ENCODE measurements around the gene NPM3.

The NPM3 gene, protein sequence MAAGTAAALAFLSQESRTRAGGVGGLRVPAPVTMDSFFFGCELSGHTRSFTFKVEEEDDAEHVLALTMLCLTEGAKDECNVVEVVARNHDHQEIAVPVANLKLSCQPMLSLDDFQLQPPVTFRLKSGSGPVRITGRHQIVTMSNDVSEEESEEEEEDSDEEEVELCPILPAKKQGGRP

DNA sequence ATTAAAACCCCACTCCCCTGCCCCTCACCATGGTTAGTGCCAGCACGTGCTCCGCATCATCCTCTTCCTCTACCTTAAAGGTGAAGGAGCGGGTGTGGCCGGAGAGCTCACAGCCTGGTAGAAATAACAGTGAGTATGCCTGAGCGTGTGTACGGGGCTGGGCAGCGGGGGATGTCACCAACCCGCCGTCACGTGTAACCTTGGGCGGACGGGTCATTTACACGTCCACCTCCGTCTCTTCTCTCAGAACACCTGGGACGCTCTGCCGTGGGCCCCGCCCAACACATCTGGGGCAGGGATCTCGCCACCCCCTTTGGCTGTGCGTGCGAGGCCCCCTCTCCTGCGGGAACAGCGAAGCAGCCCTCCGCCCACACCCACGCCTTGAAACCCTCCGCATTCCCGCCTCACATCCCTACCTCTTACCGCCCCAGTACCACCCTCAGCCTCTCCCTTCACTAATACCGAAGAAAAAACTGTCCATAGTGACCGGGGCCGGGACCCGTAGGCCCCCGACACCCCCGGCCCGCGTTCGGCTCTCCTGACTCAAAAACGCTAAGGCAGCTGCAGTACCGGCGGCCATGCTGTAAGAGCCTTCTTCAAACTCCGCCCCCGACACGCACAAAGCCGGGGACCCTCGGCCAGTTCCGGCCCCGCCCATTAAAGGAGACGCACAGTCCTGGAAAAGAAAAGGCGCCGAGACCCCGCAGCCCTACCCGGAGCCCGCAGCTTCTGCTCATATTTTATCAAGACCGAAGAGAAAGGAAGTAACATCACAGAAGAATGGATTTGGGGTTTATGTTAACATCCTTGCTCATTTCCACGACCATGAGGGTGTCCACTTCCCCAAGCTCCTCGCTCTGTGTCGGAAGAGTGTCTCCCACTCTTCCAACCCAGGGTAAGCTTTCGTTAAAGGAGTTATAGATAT is at the start of gene NPM3:
Gene NPM3, minus strand, starts transcription at position 636 of the 925 bp plus-strand sequence. Its CDS starts 56 bp downstream, at position 580.
- DNase-seq, result peak; percentile 74

DNA sequence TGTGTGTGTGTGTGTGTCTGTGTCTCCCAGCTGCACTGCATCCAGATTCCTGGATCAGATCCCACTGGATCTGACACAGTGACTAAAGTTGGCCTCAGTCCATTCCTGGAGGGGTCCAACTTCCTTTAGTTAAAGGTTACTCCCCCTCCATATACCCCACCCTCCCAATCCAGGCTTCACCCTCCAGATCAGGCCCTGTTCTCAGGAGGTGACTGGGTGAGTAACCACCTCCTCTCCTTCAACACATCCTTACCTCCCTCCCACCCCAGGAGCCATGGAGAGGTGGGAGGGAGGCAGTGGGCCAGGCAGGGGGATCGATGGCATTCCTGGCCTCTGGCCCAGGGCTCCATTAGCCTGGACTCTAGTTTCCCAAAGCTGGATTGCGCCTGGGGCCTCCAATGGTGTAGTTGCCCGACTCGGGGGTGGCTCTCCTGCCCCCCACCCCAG is 49.1 kb upstream of the NPM3 start:
- DNase-seq, result no peak

DNA sequence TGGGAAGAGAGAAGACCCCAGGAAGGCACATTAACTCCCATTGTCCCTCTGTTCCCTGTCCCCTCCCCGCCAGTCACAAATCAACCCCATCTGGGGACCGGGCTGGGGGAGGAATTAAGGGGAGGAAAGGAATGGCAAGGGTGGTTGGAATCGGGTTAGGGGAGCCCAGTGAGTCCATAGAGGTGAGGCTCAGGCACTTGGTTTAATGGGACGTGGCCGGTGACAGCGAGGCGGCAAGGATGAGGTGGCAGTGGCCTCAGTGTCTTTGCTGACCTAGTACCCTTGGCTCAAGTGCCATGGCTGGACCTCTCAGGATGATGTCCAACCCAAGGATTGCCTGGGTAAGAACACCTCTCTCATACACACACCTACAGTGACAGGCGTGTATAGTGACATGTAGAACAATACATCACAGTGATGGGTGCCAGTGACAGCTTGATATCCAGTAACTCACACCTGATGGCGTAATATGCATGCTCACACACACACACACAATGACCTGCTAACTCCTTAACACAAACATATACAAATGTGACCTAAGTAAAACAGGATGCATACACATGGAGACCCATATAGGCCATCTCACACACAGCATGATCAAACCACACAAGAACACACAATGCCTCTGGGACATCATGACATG is 48.0 kb upstream of the NPM3 start:
- no peak for DNase-seq

DNA sequence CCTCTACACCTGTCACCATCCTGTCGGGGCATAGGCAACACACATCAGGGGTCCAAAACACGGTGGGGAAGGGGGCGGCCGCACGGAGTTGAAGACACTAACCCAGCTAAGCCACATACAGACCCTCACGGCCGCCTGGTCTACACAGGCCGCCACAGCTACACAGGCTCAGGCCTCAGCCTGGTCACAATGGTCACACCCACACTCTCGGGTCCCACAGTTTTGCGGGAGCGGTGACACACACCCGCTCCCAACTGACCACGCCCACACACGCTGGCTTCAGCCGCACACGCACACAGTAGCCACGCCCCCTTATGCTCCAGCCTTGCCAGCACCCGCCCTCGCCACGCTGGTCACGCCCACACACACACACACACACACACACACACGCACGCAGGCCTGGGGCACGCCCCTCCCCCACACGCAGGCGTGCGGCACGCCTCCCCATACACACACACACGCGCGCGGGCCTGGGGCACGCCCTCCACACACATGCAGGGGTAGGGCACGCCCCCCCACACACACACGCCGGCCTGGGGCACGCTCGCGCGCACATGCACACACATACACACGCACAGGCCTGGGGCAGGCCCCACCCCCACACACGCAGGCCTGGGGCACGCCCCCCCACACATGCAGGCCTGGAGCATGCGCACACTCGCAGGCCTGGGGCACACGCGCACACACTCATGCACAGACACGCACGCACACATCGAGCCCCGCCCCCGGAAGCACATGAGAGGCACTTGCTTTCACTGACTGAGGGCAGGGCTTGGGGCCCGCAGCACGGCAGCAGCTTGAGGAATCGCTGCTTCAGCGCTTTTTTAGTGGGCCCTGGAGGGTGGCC is 47.3 kb upstream of the NPM3 start:
- DNase-seq, result peak; percentile 90

- no peak for DNase-seq
Measured at GRCh38 chr10:101829561-101830315, 46.5 kb upstream of the NPM3 start.

DNA sequence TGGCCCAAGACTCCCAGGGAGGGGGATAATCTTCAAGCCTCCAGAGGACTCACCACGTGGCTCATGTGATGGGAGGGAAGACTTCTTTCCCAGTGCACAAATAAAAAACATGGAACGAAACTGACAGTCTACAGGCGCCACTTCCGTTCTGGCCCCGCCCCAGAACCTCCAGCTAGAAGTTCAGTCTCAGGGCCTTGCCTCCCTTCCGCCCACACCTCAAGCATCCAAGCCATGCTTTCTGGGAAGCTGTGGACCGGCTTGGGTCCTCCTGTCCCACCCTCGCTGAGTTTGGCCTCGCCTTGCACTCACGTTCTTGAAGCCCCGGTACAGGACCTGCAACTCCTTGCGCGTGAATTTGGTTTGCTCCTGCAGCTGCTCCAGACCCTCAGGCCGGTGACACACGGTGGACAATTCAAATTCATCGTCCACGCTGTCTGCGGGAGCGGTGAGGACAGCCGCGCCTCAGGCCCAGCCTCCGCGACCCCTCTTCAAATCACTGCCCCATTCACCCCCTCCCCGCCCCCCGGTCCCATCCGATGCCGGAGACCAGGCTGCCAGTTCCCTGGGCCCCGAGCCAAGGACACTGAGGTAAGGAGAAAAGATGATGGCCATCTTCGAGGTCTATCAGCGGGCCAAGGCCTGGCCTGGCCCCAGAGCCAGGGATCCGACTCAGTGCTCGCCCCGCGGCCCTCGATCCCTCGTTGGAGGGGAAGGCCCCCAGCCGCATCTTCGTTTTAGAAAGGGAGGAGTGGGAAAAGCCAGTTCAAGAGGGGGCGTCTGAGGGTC is 45.7 kb upstream of the NPM3 start:
- no peak for DNase-seq

DNA sequence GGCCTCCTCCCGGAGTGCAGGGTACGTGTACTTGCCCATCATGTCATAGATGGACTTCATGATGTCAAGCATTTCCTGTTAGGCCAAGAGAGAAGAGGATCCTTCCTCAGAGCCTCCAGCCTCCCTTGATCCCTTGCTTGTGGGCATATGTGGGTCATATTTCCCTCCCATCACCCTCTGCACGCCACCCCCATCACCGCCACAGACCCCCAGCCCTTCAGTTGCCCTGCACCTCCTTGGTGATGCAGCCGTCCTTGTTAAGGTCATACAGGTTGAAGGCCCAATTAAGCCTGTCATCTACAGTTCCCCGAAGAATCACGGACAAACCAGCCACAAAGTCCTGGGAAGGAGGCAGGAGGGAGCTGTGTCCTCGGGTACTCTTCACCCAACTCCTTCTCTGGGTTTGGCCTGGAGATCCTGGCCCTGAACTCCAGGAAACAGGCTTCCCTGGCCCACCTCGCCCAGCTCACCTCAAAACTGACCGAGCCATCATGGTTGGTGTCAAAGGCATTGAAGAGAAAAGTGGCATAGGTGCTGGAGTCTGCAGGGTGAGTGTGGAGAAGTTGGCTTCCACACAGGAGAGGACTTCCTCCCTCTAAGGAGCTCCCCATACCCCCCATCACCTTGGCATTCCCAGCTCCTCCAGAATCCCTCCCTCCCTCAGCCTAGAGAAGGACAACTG is 44.8 kb upstream of the NPM3 start:
- no peak for DNase-seq

DNA sequence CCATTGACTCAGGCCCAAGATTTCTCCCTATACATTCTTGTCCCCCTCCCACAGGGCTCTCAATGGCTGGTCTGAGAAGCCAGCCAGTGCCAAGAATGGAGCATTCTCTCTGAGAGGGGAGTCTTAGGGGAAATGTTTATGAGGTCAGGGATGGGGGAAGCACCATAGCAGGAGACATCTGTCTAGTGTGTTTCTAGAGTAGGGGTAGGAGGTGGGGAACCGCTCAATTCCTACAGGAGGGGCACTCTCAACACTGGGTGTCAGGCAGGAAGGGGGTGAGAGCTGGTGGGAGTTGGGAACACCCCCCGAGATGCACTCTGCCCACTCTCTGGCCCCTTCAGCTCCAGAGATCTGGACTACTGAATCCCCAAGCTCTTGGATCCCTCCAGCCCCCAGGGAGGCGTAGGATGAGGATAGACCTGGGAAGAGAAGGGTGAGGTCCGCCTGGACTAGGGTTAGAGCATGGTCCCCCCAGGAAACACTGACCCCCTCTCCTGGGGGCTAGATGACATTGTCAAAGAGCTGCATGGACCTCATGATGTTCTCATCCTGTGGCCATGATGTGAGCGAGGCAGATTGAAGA is 43.7 kb upstream of the NPM3 start:
- no peak for DNase-seq

DNA sequence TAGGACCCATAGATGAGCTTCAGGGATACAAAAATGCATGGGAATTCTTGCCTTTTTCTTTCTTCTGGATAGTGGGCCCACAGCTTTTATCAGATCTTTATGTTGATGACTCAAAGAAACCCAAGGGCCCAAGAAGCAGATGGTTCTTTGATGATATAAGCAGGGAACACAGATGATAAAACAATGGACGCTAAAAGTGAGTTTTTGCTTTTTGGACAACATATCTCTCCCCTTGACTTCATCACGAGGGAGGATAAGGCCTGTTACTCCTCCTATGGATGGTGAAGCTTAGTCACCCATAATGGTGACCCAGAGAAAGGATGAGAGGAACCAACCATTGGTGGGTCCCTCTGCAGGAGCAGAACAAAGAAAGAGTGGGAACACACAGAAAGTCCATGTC is 41.5 kb upstream of the NPM3 start:
- DNase-seq, result no peak

GRCh38 chr10:101818872-101819633 is 35.8 kb upstream of the NPM3 start:
- DNase-seq, result no peak

GRCh38 chr10:101818119-101818871 is 35.0 kb upstream of the NPM3 start, which contains the start of gene OGA:
OGA (minus strand) TSS chr10:101818444; CDS start chr10:101818022, 422 bp downstream.
- DNase-seq, result peak; percentile 100

DNA sequence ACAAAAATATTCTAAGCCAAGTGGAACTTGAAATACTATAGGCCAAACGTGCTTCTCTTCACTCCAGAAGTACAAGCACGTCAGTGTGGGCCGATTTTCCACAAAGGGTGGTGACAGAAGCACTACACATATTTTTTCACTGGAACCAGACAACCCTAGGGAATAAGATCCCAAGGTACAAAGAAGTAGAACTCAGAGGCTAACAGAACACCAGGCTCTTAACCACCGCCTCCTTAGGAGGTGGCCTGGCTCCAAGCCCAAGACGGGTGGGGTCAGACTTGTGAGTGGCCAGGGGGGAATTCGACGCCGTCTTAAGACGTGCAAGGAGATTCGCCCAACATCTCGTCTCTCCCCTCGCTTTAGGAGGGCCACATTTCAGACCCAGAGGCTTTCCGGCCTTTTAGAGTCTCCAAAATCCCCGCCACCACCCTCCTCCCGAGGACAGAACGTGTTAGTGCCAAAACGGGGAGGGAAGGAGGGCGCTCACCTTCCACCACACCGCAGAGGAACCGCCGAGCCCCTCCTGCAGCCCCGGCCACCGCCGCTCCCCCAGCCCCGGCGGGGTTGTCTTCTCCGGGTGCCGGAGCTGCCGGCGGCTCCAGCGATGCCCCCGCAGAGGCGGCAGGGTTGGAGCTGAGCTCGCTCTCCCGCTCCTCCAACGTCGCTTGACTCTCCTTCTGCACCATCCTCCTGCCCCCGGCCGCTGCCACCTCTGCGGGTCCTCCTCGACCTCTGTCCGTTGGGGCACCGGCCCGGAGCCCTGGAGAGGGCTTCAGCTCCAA is 34.3 kb upstream of the NPM3 start:
- DNase-seq, result peak; percentile 92

DNA sequence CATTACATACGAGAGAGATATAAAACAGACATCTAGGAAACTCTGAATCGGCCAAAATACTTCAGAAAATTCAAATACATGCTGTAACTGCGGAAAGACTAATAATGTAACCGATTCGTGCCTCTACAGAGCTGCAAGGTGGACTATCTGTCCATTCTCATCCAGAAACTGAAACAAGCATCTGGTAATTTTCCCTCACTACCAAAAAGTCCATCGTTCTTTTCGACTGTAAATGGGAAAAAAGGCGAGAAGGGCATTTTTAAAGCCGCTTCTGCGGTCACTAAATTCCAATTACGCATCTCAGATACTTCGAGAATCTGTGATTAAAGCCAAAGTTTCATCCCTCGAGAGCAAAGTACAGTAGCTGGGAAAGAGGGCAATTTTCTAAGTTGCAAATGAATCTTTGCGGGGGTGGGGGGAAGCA is 33.7 kb upstream of the NPM3 start:
- no peak for DNase-seq

DNA sequence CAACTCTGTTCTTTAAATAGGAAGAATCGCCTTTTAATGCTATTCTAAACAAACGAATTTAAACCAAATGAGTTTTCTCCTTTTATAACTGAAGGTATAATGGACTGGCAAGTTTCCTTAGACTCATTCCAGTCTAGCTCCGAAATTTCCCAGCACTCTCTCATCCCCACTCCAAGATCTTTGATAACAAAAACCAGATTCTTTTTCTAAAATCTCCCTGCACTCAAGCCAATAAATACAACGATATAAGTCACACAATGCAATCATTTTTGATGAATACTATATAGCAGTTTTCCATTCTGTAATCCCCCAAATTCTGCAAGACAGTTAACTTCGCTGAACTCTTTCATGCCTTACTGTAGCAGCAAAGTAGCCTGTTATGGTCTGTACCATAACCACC is 33.1 kb upstream of the NPM3 start:
- DNase-seq, result no peak

DNA sequence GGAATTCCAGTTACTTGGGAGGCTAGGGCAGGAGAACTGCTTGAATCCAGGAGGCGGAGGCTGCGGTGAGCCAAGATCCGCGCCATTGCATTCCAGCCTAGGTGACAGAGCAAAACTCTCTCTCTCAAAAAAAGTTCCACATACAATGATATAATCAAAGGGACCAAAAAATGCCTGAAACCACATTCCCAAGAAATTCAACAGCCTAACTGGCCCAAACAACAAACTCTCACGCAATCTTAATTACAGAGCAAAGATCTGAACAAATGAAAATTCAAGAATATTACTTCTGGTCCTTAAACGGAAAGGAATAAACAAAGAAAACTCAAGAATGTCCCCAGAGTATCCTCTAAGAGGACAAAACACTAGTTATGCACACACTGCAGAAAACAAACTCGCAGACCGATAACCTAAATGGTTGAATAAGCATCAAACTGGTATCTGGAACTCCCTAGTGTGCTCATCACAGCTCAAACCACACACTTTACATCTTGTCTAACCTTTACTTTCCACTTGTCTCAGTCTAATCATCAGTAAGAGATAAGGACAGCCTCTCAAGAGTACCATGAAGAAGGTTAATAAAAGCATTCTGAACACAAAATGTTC is 31.3 kb upstream of the NPM3 start:
- DNase-seq, result no peak

DNA sequence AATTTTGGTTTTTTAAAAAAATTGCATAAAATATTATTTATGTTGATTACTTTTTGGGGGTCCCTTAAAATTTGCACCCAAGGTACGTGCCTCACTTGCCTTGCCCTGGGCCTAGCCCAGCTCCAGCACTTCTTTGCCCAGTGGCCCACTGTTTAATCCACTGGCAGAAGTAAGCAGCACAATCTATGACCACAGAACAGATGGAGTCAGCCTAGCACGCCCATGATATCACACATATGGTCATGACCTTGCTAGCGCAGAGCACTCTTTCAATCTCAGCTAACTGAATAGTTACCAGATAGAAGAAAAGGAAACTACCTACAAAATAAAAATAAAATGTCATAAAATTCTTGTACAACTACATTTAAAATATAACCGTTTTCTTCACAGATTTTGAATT is 29.4 kb upstream of the NPM3 start:
- DNase-seq, result no peak

GRCh38 chr10:101807158-101807557 is 23.9 kb upstream of the NPM3 start:
- DNase-seq, result no peak

Measured in HCEC 1CT (cell line).